Measurements from ENCODE around the gene LRRC56. TPM values are rescaled to one million over a fixed set of nuclear protein-coding genes. Genes with fewer than 3 reads are reported as not detected.

The LRRC56 gene
- total and polyA plus RNA-seq, 2 donors (not counting 1 experiment from before 2014, with no cell fraction given), result 0.28 to 1.3 TPM

DNA sequence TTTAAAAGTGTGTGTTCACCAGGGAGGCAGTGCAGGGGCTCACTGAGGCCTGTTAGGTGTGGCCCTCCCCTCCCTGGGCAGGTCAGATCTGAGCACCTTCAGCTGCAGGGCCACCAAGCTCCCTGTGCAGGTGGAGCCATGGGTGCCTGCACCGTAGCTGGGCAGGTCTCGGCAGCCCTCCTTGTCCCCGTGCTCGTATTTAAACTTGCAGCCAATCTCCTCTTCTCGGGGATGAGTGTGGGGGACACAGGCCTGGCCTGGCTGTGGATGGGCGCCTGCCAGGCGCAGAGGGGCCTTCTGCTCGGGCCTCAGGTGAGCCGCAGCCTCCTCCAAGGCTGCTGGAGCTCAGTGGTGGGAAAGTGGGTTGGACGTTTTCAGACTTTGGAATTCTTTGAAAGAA lies 58.1 kb downstream of the LRRC56 start:
- Histone ChIP-seq H3K27ac (ENCODE audit: insufficient read depth, low read length) (no peak overlapping the region), H4K20me1 (ENCODE audit: control insufficient read depth, extremely low read depth, insufficient read depth, low read length) (no peaks in the 10 kb centered on the region), H3K4me2 (ENCODE audit: extremely low read depth, insufficient read depth, low read length) (no peak overlapping the region), H3K79me2 (ENCODE audit: control insufficient read depth, insufficient read depth, low read length) (peaks cover 12% of the 10 kb centered on the region), H3K27me3 (ENCODE audit: control insufficient read depth, insufficient read depth, low read length) (no peaks in the 10 kb centered on the region), H3K4me3 (replicated peaks in 1 of 4; ENCODE audit: control extremely low read depth in 1 of 4, insufficient read depth in 1 of 4, low read depth in 3 of 4, low read length in 4 of 4) (no peak overlapping the region), H3K9me3 (ENCODE audit: control insufficient read depth, insufficient read depth, low read depth, low read length) (no peaks in the 10 kb centered on the region), H3K36me3 (ENCODE audit: control insufficient read depth, insufficient read depth, low read length) (peaks cover 35% of the 10 kb centered on the region), H3K9ac (ENCODE audit: insufficient read depth, low read length) (no peak overlapping the region), H3K4me1 (ENCODE audit: control insufficient read depth, extremely low read depth, insufficient read depth, low read length) (no peaks in the 10 kb centered on the region), H2AFZ (ENCODE audit: low read length) (no peak overlapping the region)
- TF ChIP-seq EZH2 (IDR thresholded peaks at IDR 0.05; ENCODE audit: low read length, missing control alignments), result no peak
- TF ChIP-seq, protein P1, sequence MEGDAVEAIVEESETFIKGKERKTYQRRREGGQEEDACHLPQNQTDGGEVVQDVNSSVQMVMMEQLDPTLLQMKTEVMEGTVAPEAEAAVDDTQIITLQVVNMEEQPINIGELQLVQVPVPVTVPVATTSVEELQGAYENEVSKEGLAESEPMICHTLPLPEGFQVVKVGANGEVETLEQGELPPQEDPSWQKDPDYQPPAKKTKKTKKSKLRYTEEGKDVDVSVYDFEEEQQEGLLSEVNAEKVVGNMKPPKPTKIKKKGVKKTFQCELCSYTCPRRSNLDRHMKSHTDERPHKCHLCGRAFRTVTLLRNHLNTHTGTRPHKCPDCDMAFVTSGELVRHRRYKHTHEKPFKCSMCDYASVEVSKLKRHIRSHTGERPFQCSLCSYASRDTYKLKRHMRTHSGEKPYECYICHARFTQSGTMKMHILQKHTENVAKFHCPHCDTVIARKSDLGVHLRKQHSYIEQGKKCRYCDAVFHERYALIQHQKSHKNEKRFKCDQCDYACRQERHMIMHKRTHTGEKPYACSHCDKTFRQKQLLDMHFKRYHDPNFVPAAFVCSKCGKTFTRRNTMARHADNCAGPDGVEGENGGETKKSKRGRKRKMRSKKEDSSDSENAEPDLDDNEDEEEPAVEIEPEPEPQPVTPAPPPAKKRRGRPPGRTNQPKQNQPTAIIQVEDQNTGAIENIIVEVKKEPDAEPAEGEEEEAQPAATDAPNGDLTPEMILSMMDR (conservative IDR thresholded peaks at IDR 0.05 in 1 of 2, IDR thresholded peaks at IDR 0.05 in 1 of 2; ENCODE audit: low read depth in 1 of 2, low read length in 2 of 2), result no peak
- DNase-seq (ENCODE audit: low read depth in 2 of 2), result no peak

DNA sequence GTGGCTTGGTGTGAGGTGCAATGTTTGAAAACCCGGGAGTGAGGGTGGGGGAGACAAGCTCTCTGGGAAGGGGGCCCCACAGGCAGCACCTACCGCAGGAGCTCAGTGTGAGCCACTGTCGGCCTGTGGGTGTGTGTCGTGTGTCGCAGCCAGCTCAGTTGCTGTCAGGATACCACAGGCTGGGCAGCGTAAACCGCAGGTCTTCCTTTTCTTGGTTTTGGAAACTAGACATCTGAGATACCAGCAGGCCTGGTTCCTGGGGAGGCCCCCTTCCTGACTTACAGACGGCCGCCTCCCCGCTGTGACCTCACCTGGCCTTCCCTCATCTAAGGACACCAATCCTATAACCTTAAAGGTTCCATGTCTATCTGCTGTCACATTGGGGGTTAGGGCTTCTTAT lies 59.0 kb downstream of the LRRC56 start:
- Histone ChIP-seq H3K9ac (ENCODE audit: insufficient read depth, low read length) (no peak overlapping the region), H3K27me3 (ENCODE audit: control insufficient read depth, insufficient read depth, low read length) (no peaks in the 10 kb centered on the region), H2AFZ (ENCODE audit: low read length) (no peak overlapping the region), H3K9me3 (ENCODE audit: control insufficient read depth, insufficient read depth, low read depth, low read length) (no peaks in the 10 kb centered on the region), H3K4me2 (ENCODE audit: extremely low read depth, insufficient read depth, low read length) (no peak overlapping the region), H3K36me3 (ENCODE audit: control insufficient read depth, insufficient read depth, low read length) (peaks cover 34% of the 10 kb centered on the region), H3K4me3 (replicated peaks in 1 of 4; ENCODE audit: control extremely low read depth in 1 of 4, insufficient read depth in 1 of 4, low read depth in 3 of 4, low read length in 4 of 4) (no peak overlapping the region), H3K4me1 (ENCODE audit: control insufficient read depth, extremely low read depth, insufficient read depth, low read length) (no peaks in the 10 kb centered on the region), H4K20me1 (ENCODE audit: control insufficient read depth, extremely low read depth, insufficient read depth, low read length) (no peaks in the 10 kb centered on the region), H3K79me2 (ENCODE audit: control insufficient read depth, insufficient read depth, low read length) (peaks cover 10% of the 10 kb centered on the region), H3K27ac (ENCODE audit: insufficient read depth, low read length) (no peak overlapping the region)
- no peak for DNase-seq (ENCODE audit: low read depth in 2 of 2)
- no peak for TF ChIP-seq EZH2 (IDR thresholded peaks at IDR 0.05; ENCODE audit: low read length, missing control alignments)
- TF ChIP-seq, protein P1 (conservative IDR thresholded peaks at IDR 0.05 in 1 of 2, IDR thresholded peaks at IDR 0.05 in 1 of 2; ENCODE audit: low read depth in 1 of 2, low read length in 2 of 2), result no peak

DNA sequence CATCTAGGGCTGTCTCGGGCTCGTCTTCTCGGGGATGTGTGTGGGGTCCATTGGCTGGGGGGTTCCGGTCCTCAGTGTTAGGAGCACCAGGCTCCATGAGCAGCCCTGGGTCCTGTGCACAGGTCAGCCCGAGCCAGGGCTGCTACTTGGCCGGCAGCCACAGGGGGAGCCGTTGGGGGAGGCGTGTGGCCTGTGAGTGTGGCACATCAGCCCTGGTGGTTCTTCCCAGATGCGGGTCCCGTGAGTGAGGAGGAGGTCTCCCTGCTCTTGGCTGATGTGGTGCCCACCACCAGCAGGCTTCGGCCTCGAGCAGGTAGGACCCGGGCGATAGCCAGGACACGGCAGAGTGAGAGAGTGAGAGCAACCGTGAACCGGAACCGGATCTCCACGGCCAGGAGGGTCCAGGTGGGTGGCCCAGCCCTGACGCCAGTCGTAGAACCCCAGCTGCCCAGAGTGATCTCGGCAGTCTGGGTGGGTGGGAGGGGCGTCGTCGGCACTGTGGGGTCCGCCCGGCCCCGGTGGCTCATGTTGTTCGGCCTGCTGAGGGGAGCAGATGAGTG lies 59.9 kb downstream of the LRRC56 start:
- H3K4me1 ChIP-seq (ENCODE audit: control insufficient read depth, extremely low read depth, insufficient read depth, low read length), result no peaks in the 10 kb centered on the region
- no peak overlapping the region for H3K27ac ChIP-seq (ENCODE audit: insufficient read depth, low read length)
- H3K9me3 ChIP-seq (ENCODE audit: control insufficient read depth, insufficient read depth, low read depth, low read length), result no peaks in the 10 kb centered on the region
- no peak overlapping the region for H3K9ac ChIP-seq (ENCODE audit: insufficient read depth, low read length)
- no peaks in the 10 kb centered on the region for H3K27me3 ChIP-seq (ENCODE audit: control insufficient read depth, insufficient read depth, low read length)
- no peak overlapping the region for H3K4me2 ChIP-seq (ENCODE audit: extremely low read depth, insufficient read depth, low read length)
- H3K4me3 ChIP-seq (replicated peaks in 1 of 4; ENCODE audit: control extremely low read depth in 1 of 4, insufficient read depth in 1 of 4, low read depth in 3 of 4, low read length in 4 of 4), result no peak overlapping the region
- peaks cover 10% of the 10 kb centered on the region for H3K79me2 ChIP-seq (ENCODE audit: control insufficient read depth, insufficient read depth, low read length)
- no peak overlapping the region for H2AFZ ChIP-seq (ENCODE audit: low read length)
- H4K20me1 ChIP-seq (ENCODE audit: control insufficient read depth, extremely low read depth, insufficient read depth, low read length), result no peaks in the 10 kb centered on the region
- no peak for DNase-seq (ENCODE audit: low read depth in 2 of 2)
- peaks cover 42% of the 10 kb centered on the region for H3K36me3 ChIP-seq (ENCODE audit: control insufficient read depth, insufficient read depth, low read length)
- TF ChIP-seq EZH2 (IDR thresholded peaks at IDR 0.05; ENCODE audit: low read length, missing control alignments), result no peak
- TF ChIP-seq, protein P1 (conservative IDR thresholded peaks at IDR 0.05 in 1 of 2, IDR thresholded peaks at IDR 0.05 in 1 of 2; ENCODE audit: low read depth in 1 of 2, low read length in 2 of 2), result no peak

All from fibroblast of lung (primary cell).